HG03469 (cell line): ENCODE measurements around the gene CSNK1E.

Source experiments
- ATAC-seq: cut with Tn5 transposase; IDR thresholded peaks from one replicate; pipeline ENCODE4 v1.9.1; 2021; ENCODE audit warnings: mild to moderate bottlenecking, moderate library complexity, moderate number of reproducible peaks; ENCODE audit not compliant: unreplicated experiment

The CSNK1E gene

DNA sequence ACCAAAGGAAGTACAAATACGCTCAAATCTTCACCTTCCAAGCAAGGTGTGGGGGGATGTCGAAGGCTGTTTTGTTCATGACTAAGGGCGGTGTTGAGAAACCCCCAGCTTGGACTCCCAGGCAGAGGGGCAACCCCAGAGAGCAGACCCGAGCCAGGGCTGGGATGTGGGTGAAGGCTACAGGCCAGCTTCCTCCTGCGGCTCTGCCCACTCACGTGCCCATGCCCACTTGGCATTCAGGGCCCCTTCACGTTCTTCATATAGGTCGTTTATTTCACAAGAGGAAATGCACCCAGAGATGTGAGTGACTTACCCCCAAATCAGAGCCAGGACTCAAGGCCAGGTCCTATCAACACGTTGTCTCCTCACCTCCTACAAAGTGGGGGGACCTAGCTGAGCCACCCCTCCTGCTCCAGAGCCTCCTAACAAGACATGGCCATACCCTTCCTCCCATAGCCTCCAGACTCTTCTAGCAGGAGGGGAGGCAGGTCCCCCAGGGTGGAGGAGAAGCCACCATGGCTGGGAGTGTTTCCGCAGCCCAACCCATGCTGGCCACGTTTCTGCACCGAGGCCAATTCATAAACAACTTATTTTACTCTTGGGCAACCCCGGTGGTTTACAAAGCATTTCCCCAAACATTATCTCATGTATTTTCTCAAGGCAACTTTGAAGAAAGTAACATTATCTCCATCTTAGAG is 66.4 kb downstream of the CSNK1E start:
- no peak for ATAC-seq

DNA sequence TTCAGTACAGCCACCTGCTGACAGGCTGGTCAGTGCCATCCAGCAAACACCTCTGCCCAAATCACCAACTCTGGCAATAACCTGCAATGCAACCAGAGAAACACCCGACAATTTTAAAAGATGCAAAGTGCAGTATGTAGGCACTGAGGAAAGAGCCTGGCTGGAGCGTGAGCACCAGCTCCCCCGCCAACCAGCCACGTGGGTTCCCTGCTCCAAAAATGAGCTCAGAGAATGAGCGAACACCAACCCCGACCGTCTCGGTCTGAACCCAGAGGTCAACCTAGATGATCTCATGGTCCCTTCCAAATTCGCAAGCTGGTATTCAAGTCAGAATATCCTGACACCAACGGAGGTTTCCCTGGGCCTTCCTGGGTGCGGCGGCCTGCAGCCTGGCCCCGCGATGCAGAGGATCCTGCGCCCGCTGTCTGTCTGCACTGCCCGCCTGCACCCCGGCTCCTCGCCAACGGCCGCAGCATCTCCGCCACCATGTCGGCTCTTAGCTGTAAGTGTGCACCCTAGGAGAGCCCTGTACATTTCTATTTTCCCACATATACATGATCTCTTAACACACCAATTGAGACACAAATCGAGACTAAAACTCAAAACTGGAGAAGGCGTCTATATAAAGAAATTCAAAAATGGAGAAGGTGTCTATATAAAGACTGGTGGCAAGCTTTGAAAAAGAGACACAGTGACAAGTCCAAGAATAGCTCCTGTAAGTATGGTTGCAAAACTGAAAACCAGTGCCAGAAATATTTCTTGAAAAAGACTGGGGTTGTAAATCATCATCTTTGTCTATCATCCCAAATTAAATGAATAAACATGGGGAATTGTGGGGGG is 67.2 kb downstream of the CSNK1E start:
- no peak for ATAC-seq

DNA sequence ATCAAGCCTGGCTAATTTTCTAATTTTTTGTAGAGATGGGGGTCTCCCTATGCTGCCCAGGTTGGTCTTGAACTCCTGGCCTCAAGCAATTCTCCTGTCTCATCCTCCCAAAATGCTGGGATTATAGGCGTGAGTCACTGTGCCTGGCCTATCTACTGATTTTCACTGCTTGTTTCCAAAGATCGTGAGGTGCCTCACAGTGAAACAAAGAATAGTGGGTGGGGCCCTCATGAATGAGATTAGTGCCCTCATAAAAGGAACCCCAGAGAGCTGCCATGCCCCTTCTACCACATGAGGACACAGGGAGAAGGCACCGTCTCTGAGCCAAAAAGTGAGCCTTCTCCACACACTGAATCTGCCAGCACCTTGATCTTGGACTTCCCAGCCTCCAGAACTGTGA is 67.9 kb downstream of the CSNK1E start:
- ATAC-seq = no peak

DNA sequence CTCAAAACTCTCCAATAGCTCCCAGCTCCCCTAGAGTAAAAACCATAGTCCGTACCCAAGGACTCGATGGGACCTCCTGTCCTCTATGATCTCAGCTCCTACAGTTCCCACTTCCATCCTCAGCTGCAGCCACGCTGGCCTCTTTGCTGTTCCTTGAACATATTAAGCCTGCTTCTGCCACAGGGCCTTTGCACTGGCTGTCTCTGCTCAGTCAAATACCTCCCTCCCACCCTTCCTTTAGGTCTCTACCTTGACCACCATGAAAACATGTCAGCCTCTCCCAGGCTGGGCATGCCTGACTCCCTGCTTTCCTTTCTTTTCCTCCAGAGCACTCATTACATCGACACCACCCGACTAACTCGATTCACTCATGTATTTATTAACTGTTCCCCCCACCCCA is 69.0 kb downstream of the CSNK1E start:
- no peak for ATAC-seq

DNA sequence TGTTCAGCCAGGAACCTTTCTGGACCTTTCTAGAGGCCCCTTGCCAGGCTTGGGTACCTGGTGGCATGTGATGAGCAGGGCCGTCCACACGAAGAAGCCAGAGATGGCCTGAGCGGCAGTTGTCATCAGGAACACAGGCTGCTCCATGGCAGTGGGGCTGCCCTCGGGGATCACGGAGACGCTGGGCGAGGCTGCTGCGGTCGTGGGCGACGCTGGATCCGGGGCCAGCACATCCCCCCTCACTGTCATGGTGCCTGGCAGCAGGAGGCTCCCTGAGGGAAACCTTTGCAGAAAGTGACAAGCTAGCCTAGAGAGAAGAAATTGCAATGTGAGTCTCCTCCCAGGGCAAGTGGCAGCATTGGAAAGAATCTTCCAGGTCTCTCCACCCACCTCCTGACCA is 69.5 kb downstream of the CSNK1E start:
- ATAC-seq = no peak

DNA sequence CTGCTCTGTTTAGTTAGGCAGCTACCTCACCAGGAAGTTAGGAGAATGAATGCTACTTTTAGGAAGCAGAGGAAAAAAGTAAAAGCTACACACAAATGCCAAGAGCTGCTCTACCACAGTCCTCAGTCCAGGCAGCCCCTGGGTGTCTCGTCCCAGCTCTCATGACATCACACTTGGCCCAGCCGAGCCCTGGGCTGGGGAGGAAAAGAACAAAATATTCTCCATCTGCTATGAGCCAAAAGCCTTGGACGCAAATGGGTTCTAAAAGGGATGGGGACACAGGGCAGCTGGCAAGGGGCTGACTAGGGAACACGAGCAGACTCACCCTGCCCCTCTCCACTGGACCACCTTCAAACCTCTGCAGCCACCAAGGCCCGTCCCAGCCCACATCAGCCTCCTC is 70.5 kb downstream of the CSNK1E start:
- no peak for ATAC-seq

DNA sequence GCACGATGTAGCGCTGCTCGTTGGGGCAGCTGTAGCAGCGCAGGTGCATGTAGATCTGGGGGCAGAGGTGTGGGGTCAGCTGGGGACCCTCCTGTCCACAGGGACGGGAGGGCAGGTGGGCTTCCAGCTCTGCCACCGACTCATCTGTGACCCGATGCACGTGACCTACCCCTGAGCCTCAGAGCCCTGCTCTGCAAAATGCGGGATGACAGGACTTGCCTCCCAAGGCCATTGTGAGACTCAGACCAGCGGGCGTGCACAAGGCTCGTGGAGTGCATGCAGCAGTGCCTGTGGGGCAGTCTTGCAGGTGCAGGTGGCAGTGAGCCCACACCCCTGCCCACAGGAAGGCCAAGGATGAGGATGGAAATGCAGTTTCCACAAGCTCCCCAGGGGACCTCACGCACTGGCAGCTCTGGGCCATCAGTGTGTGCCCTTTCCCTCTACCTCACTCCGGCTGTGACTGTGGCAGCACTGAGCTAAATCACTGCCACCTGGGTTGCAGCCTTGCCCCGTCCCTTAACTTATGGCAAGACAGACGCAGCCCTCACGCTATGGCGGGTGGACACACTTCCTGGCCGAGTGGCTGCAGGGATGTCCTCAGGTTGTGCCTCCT is 71.1 kb downstream of the CSNK1E start:
- ATAC-seq = no peak

DNA sequence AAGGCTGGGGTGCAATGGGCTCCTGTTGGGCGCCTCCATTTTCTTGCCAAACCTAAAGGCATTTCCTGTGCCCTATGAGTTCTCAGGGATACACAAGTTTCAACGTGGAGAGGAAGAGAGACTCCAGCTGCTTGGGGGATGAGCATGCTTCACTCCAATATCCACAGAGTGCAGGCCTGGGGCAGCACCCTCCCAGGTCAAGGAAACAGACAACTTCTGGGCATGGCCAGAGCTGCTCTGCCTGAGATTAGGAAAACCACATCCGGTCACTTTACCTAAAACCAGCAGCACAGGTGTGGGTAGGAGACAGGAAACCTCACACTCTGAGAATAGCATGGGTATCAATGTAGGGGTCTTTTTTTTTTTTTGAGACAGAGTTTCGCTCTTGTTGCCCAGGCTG is 73.1 kb downstream of the CSNK1E start:
- no peak for ATAC-seq

DNA sequence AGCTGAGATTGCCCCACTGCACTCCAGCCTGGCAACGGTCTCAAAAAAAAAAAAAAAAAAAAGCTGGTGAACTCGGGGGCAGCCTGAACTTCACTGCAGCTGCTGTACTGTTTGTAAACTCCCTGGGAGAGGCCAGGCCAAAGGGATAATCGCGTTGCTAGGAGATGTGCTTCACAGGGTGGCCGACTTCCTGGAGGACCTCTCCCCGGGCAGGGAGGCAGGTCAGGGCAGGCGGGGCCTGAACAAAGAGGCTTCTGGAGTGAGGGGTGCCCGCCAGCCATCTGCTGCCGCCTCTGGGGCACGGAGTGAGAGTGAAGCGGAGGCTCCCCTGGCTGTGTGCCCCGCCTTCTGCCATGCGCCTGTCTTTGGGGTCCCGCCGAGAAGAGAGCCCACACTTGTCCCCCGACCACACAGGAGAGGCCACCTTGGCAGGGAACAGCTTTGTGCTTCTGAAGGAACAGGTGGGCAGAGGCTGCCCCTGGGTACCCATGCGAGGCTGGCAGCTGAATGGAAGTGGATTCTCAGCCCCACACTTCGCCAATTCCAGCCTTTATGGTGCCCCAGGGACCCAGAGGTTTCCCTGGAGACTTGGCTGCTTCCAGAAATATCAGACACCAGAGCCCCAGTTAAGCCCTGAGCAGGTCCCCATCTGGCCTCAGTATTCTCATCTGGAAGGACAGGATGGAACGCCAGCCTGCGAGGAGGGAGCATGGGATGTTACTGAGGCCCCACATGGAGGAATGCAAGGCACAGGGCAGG is 74.0 kb downstream of the CSNK1E start:
- ATAC-seq = no peak

DNA sequence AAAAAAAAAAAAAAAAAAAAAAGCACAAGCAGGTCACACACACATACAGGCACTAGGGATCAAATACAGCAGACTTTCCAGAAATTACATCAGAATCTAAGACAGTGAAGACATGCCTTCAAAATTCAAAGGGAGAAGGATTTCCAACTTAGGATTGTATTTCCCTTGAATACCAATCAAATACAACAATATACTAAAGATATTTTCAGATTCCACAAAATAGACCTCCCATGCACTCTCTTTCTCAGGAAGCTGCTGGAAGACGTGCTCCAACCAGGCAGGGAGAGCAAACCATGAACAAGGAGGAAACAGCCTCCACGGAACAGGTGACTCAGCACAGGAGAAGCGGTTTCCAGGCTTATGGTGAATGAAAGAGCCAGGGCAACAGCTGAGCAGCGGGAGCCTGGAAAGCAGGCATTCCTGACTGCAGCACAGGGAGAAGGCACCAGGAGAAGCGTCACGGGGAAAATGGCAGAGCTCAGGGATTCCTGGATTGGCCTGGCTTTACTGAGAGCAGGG is 76.4 kb downstream of the CSNK1E start:
- ATAC-seq = no peak
